OCI-LY7 (cell line): ENCODE data around the gene SLC13A3. TPM values are rescaled to one million over a fixed set of nuclear protein-coding genes. Genes with fewer than 3 reads are reported as not detected.
A peak's percentile ranks its signal among the peaks of the same experiment; 100 is the strongest.

Source experiments
- BruUV-seq: library from RNA; stranded (reverse); fragments of 400-500 nt; replicated peaks from 2 replicates; lab custom pipeline; 2021; lab: Mats Ljungman, UMichigan
- CTCF ChIA-PET: fragments of 300-600 bp; sonication (Branson Sonifier 250); formaldehyde crosslinking; loops from one replicate; lab custom pipeline; 2022; ENCODE audit warnings: antibody characterized with exemption; ENCODE audit not compliant: unreplicated experiment; lab: Charles Lee
- POLR2A ChIA-PET: fragments of 300-600 bp; sonication (Branson Sonifier 250); formaldehyde crosslinking; loops from one replicate; lab custom pipeline; 2022; ENCODE audit warnings: antibody characterized with exemption; lab: Charles Lee
- DNase-seq: peaks from one replicate; pipeline ENCODE4 v3.0.0-alpha.2; 2015; ENCODE audit warnings: low spot score
- H2AFZ ChIP-seq: fragments of 200-600 bp; sonication (generic), shearing (Covaris generic); 2 replicates; pipeline ENCODE4 v1.6.1; 2014; ENCODE audit warnings: mild to moderate bottlenecking, antibody characterized with exemption, low read length, moderate library complexity
- H3K27ac ChIP-seq: fragments of 200-600 bp; sonication (generic); 2 replicates; pipeline ENCODE4 v1.5.1; 2014; ENCODE audit warnings: mixed run types, low read depth, mild to moderate bottlenecking, moderate library complexity, low read length, inconsistent platforms; ENCODE audit not compliant: poor library complexity, severe bottlenecking
- H3K36me3 ChIP-seq: fragments of 200-600 bp; sonication (generic); 2 replicates; pipeline ENCODE4 v1.6.1; 2014; ENCODE audit warnings: mild to moderate bottlenecking, antibody characterized with exemption, low read length, moderate library complexity, mixed read lengths; ENCODE audit not compliant: insufficient read depth
- H3K4me1 ChIP-seq: fragments of 200-600 bp; sonication (generic); 2 replicates; pipeline ENCODE4 v1.5.1; 2014; ENCODE audit warnings: mild to moderate bottlenecking, low read length; ENCODE audit not compliant: insufficient read depth, poor library complexity, severe bottlenecking
- H3K4me2 ChIP-seq: fragments of 200-600 bp; sonication (generic); 2 replicates; pipeline ENCODE4 v1.6.1; 2014; ENCODE audit warnings: mild to moderate bottlenecking, low read length
- H3K4me3 ChIP-seq: fragments of 200-600 bp; sonication (generic); 2 replicates; pipeline ENCODE4 v1.5.1; 2014; ENCODE audit warnings: mild to moderate bottlenecking, low read depth, low read length; ENCODE audit not compliant: poor library complexity, severe bottlenecking
- H3K79me2 ChIP-seq: fragments of 200-600 bp; sonication (generic); 2 replicates; pipeline ENCODE4 v1.6.1; 2016; ENCODE audit warnings: low read depth, mild to moderate bottlenecking, low read length, moderate library complexity, mixed read lengths; ENCODE audit not compliant: insufficient read depth
- H3K9me2 ChIP-seq: fragments of 200-600 bp; sonication (generic); 2 replicates; pipeline ENCODE4 v1.6.1; 2016; ENCODE audit warnings: mild to moderate bottlenecking, low read length, mixed read lengths; ENCODE audit not compliant: insufficient read depth
- H3K9me3 ChIP-seq: fragments of 200-600 bp; sonication (generic); 2 replicates; pipeline ENCODE4 v1.6.1; 2014; ENCODE audit warnings: mild to moderate bottlenecking, mixed run types, low read length, mixed read lengths
- H4K20me1 ChIP-seq: fragments of 200-600 bp; sonication (generic); 2 replicates; pipeline ENCODE4 v1.6.1; 2014; ENCODE audit warnings: mild to moderate bottlenecking, antibody characterized with exemption, low read length, moderate library complexity, mixed read lengths; ENCODE audit not compliant: insufficient read depth
- EZH2phosphoT487 ChIP-seq: fragments of 200-600 bp; sonication (generic); IDR thresholded peaks from 2 replicates; pipeline ENCODE4 v1.6.1; 2018; ENCODE audit warnings: low read depth, borderline replicate concordance, mild to moderate bottlenecking, mixed run types, antibody characterized with exemption, low read length, moderate library complexity, mixed read lengths
- intact Hi-C: fragments of 100-400 bp; cut with micrococcal nuclease; formaldehyde crosslinking; loops from one replicate; pipeline ENCODE4 v1.10.0; 2022; ENCODE audit not compliant: unreplicated experiment
- total RNA-seq, 2 experiments: library from RNA; depleted of rRNA in 1 of 2; stranded (reverse); fragments of >200 nt in 1 of 2; shearing (Covaris generic) in 1 of 2; gene quantifications; 2 replicates each; pipeline ENCODE4 v1.2.3, GENCODE V29; 2014 to 2022
- TF ChIP-seq, protein P1 (sequence below): fragments of 200-600 bp; sonication (generic); conservative IDR thresholded peaks from 2 replicates; pipeline ENCODE4 v1.5.1; 2014; ENCODE audit warnings: mild to moderate bottlenecking, antibody characterized with exemption, low read length, moderate library complexity, mixed read lengths

Gene SLC13A3
- total RNA-seq, 2 experiments from 2014 or later = not detected

DNA sequence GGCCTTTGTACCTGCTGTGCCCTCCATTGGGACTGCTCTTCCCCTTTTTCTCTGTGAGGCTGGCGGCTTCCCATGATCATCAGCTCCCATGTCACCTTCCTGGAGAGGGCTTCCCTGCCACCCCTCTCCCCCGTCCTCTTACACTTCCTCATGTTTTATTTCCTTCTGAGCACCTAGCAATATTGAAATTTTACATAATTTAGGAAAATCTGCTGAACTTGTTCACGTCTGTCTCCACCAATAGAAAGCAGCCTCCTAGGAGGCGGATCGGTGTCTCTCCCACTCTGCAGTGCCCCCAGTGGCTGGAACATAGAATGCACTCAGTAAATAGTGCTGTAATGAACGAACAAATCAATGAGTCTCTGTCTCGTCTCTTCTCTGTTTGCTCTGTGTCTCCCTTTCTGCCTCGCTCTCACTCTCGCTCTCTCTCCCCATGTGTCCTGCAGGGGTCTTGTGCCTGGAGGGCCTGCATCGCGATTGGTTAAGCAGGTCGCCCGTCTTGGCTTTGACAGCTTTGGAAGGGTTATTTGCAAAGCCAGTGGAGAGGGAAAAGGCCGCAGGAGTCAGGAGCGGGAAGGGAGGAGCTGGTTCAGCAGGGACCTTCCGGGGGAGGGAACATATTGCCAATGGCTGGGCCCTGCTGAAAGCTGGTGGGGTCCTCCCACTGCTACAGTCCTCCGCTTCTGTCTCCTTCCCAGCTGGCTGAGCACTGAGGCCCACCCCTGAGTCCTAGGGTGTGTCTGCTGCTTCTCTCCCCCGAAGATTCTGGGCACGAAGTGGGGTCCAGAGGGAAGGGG, 88.7 kb downstream of the SLC13A3 start:
- no peaks in the 10 kb centered on the region for H3K4me1 ChIP-seq
- ChIA-PET POLR2A (no interaction called here), CTCF (no interaction called here)
- no peak overlapping the region for H3K4me3 ChIP-seq
- DNase-seq = peak; percentile 57
- no peak for TF ChIP-seq EZH2phosphoT487
- TF ChIP-seq, protein P1, sequence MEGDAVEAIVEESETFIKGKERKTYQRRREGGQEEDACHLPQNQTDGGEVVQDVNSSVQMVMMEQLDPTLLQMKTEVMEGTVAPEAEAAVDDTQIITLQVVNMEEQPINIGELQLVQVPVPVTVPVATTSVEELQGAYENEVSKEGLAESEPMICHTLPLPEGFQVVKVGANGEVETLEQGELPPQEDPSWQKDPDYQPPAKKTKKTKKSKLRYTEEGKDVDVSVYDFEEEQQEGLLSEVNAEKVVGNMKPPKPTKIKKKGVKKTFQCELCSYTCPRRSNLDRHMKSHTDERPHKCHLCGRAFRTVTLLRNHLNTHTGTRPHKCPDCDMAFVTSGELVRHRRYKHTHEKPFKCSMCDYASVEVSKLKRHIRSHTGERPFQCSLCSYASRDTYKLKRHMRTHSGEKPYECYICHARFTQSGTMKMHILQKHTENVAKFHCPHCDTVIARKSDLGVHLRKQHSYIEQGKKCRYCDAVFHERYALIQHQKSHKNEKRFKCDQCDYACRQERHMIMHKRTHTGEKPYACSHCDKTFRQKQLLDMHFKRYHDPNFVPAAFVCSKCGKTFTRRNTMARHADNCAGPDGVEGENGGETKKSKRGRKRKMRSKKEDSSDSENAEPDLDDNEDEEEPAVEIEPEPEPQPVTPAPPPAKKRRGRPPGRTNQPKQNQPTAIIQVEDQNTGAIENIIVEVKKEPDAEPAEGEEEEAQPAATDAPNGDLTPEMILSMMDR = peak; percentile 89
- no peaks in the 10 kb centered on the region for H4K20me1 ChIP-seq
- peak overlapping the region; percentile 34 for H2AFZ ChIP-seq
- H3K9me3 ChIP-seq = no peaks in the 10 kb centered on the region
- H3K9me2 ChIP-seq = no peaks in the 10 kb centered on the region
- H3K36me3 ChIP-seq = no peaks in the 10 kb centered on the region
- BruUV-seq = no TSS peak
- no peaks in the 10 kb centered on the region for H3K79me2 ChIP-seq
- H3K27ac ChIP-seq = no peak overlapping the region
- intact Hi-C loops = no loop called here
- peak overlapping the region; percentile 27 for H3K4me2 ChIP-seq

- no peak overlapping the region for H3K4me3 ChIP-seq
- DNase-seq = no peak
- H3K36me3 ChIP-seq = no peaks in the 10 kb centered on the region
- TF ChIP-seq EZH2phosphoT487 = no peak
- TF ChIP-seq, protein P1 = no peak
- ChIA-PET POLR2A (no interaction called here), CTCF (no interaction called here)
- H2AFZ ChIP-seq = peak overlapping the region; percentile 34
- no peaks in the 10 kb centered on the region for H3K79me2 ChIP-seq
- H4K20me1 ChIP-seq = no peaks in the 10 kb centered on the region
- H3K4me1 ChIP-seq = no peaks in the 10 kb centered on the region
- BruUV-seq = no TSS peak
- H3K9me2 ChIP-seq = no peaks in the 10 kb centered on the region
- peak overlapping the region; percentile 27; the same call in 1 of the 2 replicates for H3K4me2 ChIP-seq
- H3K9me3 ChIP-seq = no peaks in the 10 kb centered on the region
- no peak overlapping the region for H3K27ac ChIP-seq
- intact Hi-C loops = no loop called here
Measured at GRCh38 chr20:46562009-46562372, 89.3 kb downstream of the SLC13A3 start.

DNA sequence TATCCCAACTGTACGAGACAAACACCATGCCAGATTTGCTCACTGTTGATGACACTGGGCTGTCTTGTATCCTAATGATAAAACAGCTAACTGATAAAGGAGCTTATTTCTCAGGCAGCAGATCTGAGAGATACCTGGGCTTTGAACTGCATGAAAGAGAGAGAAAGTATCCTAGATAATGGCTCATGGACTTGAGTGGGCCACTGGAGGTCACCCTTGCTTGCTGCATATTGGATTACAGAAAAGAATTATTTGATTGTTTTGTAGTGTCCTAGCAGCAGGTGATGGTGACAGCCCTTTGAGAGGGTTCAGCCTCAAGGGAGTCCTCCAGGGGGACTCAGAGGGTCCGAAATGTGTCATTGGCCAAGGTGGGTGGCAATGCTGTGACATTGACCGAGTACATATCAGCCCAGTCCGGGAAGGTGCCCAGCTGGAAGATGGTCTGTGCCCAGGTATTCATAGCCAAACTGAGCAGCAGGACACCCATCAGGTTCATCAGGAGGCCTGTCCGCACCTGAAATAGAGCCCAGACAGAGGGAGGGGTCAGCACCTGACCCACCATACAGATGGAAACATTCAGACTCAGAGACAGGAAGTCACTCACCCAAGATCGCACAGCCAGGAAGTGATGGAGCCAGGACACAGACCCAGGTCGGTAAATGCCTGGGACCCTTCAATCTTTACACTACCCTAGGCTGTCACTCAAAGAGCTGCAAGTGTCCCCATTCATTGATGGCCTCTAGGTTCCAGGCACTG, 91.4 kb downstream of the SLC13A3 start:
- no peak overlapping the region for H3K27ac ChIP-seq
- no peaks in the 10 kb centered on the region for H3K4me1 ChIP-seq
- CTCF ChIA-PET = no interaction called here
- no TSS peak for BruUV-seq
- H3K4me2 ChIP-seq = no peak overlapping the region
- POLR2A ChIA-PET = no interaction called here
- H3K4me3 ChIP-seq = no peak overlapping the region
- no peaks in the 10 kb centered on the region for H3K79me2 ChIP-seq
- H3K9me3 ChIP-seq = no peaks in the 10 kb centered on the region
- no peaks in the 10 kb centered on the region for H3K9me2 ChIP-seq
- no peaks in the 10 kb centered on the region for H4K20me1 ChIP-seq
- intact Hi-C loops = no loop called here
- TF ChIP-seq EZH2phosphoT487 = no peak
- TF ChIP-seq, protein P1 = peak; percentile 35; the same call in 1 of the 2 replicates
- H2AFZ ChIP-seq = no peak overlapping the region
- H3K36me3 ChIP-seq = no peaks in the 10 kb centered on the region
- no peak for DNase-seq
